Hepatocyte (in vitro differentiated cells): ENCODE data around the gene CAV2.

Experiments
- CTCF ChIP-seq: fragments of 200-600 bp; sonication (generic); IDR thresholded peaks from 2 replicates; pipeline ENCODE4 v1.5.1; 2016; ENCODE audit warnings: antibody characterized with exemption, mild to moderate bottlenecking; ENCODE audit not compliant: poor library complexity
- EZH2 ChIP-seq: fragments of 200-600 bp; sonication (generic); IDR thresholded peaks from 2 replicates; pipeline ENCODE4 v1.6.1; 2016; ENCODE audit warnings: antibody characterized with exemption, mild to moderate bottlenecking, borderline replicate concordance
- EZH2phosphoT487 ChIP-seq: fragments of 200-600 bp; sonication (generic); IDR thresholded peaks from one replicate; pipeline ENCODE4 v1.6.1; 2018; ENCODE audit warnings: antibody characterized with exemption, mild to moderate bottlenecking, low read depth, moderate library complexity; ENCODE audit not compliant: unreplicated experiment, severe bottlenecking

- TF ChIP-seq EZH2 (no peak), CTCF (no peak), EZH2phosphoT487 (no peak)
These were observed 54.9 kb downstream of the CAV2 start for GRCh38 chr7:116554436-116554835.
